ENCODE data around the gene FKBP5.

DNA sequence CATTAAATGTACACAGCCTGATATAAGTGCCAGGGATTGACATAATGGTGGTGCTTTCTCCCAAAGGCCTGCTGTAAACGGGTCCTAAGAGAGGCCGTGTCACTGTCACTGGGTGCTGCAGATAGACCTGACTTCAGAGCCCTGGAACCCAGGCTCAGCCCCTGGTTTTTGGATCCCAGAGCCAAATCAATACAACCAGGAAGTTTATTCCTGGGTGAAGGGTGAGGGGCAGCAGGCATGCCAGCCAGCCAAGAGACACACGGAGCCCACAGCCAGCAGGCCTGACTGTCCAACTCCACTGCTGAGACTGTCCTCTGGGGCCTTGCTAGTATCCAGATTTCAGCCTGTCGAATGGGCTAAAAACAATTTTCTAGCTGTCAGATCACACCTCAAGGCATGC, 35.3 kb upstream of the FKBP5 start:
- TF ChIP-seq, protein P1, sequence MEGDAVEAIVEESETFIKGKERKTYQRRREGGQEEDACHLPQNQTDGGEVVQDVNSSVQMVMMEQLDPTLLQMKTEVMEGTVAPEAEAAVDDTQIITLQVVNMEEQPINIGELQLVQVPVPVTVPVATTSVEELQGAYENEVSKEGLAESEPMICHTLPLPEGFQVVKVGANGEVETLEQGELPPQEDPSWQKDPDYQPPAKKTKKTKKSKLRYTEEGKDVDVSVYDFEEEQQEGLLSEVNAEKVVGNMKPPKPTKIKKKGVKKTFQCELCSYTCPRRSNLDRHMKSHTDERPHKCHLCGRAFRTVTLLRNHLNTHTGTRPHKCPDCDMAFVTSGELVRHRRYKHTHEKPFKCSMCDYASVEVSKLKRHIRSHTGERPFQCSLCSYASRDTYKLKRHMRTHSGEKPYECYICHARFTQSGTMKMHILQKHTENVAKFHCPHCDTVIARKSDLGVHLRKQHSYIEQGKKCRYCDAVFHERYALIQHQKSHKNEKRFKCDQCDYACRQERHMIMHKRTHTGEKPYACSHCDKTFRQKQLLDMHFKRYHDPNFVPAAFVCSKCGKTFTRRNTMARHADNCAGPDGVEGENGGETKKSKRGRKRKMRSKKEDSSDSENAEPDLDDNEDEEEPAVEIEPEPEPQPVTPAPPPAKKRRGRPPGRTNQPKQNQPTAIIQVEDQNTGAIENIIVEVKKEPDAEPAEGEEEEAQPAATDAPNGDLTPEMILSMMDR (IDR thresholded peaks at IDR 0.05 in 2 of 3, conservative IDR thresholded peaks at IDR 0.05 in 1 of 3; ENCODE audit: insufficient read depth in 2 of 3, low read depth in 1 of 3, low read length in 3 of 3), result no peak
- no peak for TF ChIP-seq TOE1 (IDR thresholded peaks at IDR 0.05; ENCODE audit: borderline replicate concordance)
- no peak for TF ChIP-seq TOE1 (CRISPR knock-in tag; IDR thresholded peaks at IDR 0.05; ENCODE audit: borderline replicate concordance, low read depth)
- no peak for TF ChIP-seq POLR2A (conservative IDR thresholded peaks at IDR 0.05)
- TF ChIP-seq, protein P2, sequence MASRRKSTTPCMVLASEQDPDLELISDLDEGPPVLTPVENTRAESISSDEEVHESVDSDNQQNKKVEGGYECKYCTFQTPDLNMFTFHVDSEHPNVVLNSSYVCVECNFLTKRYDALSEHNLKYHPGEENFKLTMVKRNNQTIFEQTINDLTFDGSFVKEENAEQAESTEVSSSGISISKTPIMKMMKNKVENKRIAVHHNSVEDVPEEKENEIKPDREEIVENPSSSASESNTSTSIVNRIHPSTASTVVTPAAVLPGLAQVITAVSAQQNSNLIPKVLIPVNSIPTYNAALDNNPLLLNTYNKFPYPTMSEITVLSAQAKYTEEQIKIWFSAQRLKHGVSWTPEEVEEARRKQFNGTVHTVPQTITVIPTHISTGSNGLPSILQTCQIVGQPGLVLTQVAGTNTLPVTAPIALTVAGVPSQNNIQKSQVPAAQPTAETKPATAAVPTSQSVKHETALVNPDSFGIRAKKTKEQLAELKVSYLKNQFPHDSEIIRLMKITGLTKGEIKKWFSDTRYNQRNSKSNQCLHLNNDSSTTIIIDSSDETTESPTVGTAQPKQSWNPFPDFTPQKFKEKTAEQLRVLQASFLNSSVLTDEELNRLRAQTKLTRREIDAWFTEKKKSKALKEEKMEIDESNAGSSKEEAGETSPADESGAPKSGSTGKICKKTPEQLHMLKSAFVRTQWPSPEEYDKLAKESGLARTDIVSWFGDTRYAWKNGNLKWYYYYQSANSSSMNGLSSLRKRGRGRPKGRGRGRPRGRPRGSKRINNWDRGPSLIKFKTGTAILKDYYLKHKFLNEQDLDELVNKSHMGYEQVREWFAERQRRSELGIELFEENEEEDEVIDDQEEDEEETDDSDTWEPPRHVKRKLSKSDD (conservative IDR thresholded peaks at IDR 0.05; ENCODE audit: low read length), result no peak
- TF ChIP-seq, protein P3, sequence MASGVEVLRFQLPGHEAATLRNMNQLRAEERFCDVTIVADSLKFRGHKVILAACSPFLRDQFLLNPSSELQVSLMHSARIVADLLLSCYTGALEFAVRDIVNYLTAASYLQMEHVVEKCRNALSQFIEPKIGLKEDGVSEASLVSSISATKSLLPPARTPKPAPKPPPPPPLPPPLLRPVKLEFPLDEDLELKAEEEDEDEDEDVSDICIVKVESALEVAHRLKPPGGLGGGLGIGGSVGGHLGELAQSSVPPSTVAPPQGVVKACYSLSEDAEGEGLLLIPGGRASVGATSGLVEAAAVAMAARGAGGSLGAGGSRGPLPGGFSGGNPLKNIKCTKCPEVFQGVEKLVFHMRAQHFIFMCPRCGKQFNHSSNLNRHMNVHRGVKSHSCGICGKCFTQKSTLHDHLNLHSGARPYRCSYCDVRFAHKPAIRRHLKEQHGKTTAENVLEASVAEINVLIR (CRISPR knock-in tag; IDR thresholded peaks at IDR 0.05), result no peak
- TF ChIP-seq CHD2 (IDR thresholded peaks at IDR 0.05; ENCODE audit: low read depth, low read length), result no peak
- TF ChIP-seq ZBTB8A (IDR thresholded peaks at IDR 0.05; ENCODE audit: partially characterized antibody), result no peak
- TF ChIP-seq GABPB1 (CRISPR knock-in tag; IDR thresholded peaks at IDR 0.05), result no peak
- TF ChIP-seq FOSL1 (tag; conservative IDR thresholded peaks at IDR 0.05), result no peak
- TF ChIP-seq RCOR1 (IDR thresholded peaks at IDR 0.05; ENCODE audit: borderline replicate concordance in 1 of 2, low read depth in 2 of 2, low read length in 2 of 2), result no peak
